A549 (cell line): Measurements from ENCODE around the gene CDK19. TPM values are rescaled to one million over a fixed set of nuclear protein-coding genes. Genes with fewer than 3 reads are reported as not detected.

Experiments
- ATAC-seq, 2 experiments: fragments of 200-7000 bp in 1 of 2; fragments of >200 bp in 1 of 2; cut with Nextera tagmentation in 1 of 2; cut with Tn5 transposase in 1 of 2; 3 replicates each; pipeline versions ENCODE4 v1.8.0 to v1.9.1; 2018 to 2020; ENCODE audit warnings: mild to moderate bottlenecking in 1 of 2, moderate library complexity in 1 of 2
- CTCF ChIA-PET: fragments of 300-600 bp; sonication (Branson Sonifier 250); formaldehyde crosslinking; extraction: SDS; loops from one replicate; lab custom pipeline; 2021; ENCODE audit warnings: antibody characterized with exemption, inconsistent platforms; lab: Yijun Ruan, JAX
- POLR2A ChIA-PET: fragments of 350-600 bp; formaldehyde crosslinking; extraction: SDS; loops from one replicate; lab custom pipeline; 2021; ENCODE audit warnings: antibody characterized with exemption, inconsistent platforms; lab: Yijun Ruan, JAX
- DNase-seq, 2 experiments: peaks; one replicate each; pipeline versions ENCODE4 v3.0.0 to v3.0.0-alpha.2; 2011 to 2016; ENCODE audit warnings: low read depth in 1 of 2, low spot score in 1 of 2
- FAIRE-seq: peaks from 2 replicates; lab custom pipeline; 2011; peaks lifted over from hg19 to GRCh38; lab: Jason Lieb, UNC
- H3K27ac ChIP-seq, 2 experiments: fragments of >200 bp; sonication (Bioruptor Twin); formaldehyde crosslinking; 3 replicates each; pipeline ENCODE4 v1.5.1; 2016 to 2017
- H3K4me1 ChIP-seq: fragments of >200 bp; sonication (Bioruptor Twin); formaldehyde crosslinking; 3 replicates; pipeline ENCODE4 v1.6.1; 2016
- H3K4me2 ChIP-seq: fragments of >200 bp; sonication (Bioruptor Twin); formaldehyde crosslinking; 3 replicates; pipeline ENCODE4 v1.6.1; 2016
- H3K4me3 ChIP-seq: fragments of >200 bp; sonication (Bioruptor Twin); formaldehyde crosslinking; 3 replicates; pipeline ENCODE4 v1.5.1; 2016
- H3K9me3 ChIP-seq: fragments of >200 bp; sonication (Bioruptor Twin); formaldehyde crosslinking; 3 replicates; pipeline ENCODE4 v1.6.1; 2016
- CHD2 ChIP-seq: fragments of 150-350 bp; IDR thresholded peaks from 2 replicates; pipeline ENCODE4 v1.6.1; 2014; ENCODE audit warnings: low read length; ENCODE audit not compliant: partially characterized antibody
- CHD4 ChIP-seq: fragments of 200-600 bp; sonication (generic); IDR thresholded peaks from 2 replicates; pipeline ENCODE4 v1.6.1; 2016; ENCODE audit warnings: antibody characterized with exemption, mild to moderate bottlenecking, borderline replicate concordance
- ELK1 ChIP-seq: fragments of 150-350 bp; IDR thresholded peaks from 2 replicates; pipeline ENCODE4 v1.6.1; 2014; ENCODE audit warnings: low read depth, mild to moderate bottlenecking, low read length
- EP300 ChIP-seq, 2 experiments: fragments of >200 bp; sonication (Bioruptor Twin); formaldehyde crosslinking; IDR thresholded peaks; 2 replicates in 1 of 2; 3 replicates in 1 of 2; pipeline ENCODE4 v1.6.1; 2016 to 2017
- ESRRA ChIP-seq: fragments of 150-350 bp; IDR thresholded peaks from 2 replicates; pipeline ENCODE4 v1.6.1; 2014; ENCODE audit warnings: mild to moderate bottlenecking, low read length, borderline replicate concordance
- HOXB5 ChIP-seq: fragments of 250-450 bp; sonication (Bioruptor Pico); IDR thresholded peaks from 2 replicates; pipeline ENCODE4 v1.5.0; 2020; ENCODE audit warnings: mild to moderate bottlenecking, moderate library complexity
- JUN ChIP-seq, 2 experiments: fragments of >200 bp; sonication (Bioruptor Twin); formaldehyde crosslinking; IDR thresholded peaks; 2 replicates in 1 of 2; 3 replicates in 1 of 2; pipeline ENCODE4 v1.6.1; 2016 to 2017
- JUNB ChIP-seq: fragments of >200 bp; sonication (Bioruptor Twin); formaldehyde crosslinking; IDR thresholded peaks from 2 replicates; pipeline ENCODE4 v1.6.1; 2016
- KDM1A ChIP-seq: fragments of 200-600 bp; sonication (generic); IDR thresholded peaks from 2 replicates; pipeline ENCODE4 v1.6.1; 2016; ENCODE audit warnings: low read depth, mild to moderate bottlenecking
- MAZ ChIP-seq: fragments of 150-350 bp; IDR thresholded peaks from 2 replicates; pipeline ENCODE4 v1.6.1; 2014; ENCODE audit warnings: antibody characterized with exemption, low read depth, low read length, borderline replicate concordance
- NPAS2 ChIP-seq: fragments of 250-450 bp; sonication (Bioruptor Pico); IDR thresholded peaks from 2 replicates; pipeline ENCODE4 v1.8.0; 2022; ENCODE audit warnings: mild to moderate bottlenecking, moderate library complexity, borderline replicate concordance
- NR3C1 ChIP-seq: fragments of >200 bp; sonication (Bioruptor Twin); formaldehyde crosslinking; IDR thresholded peaks from 3 replicates; pipeline ENCODE4 v1.6.1; 2017
- RCOR1 ChIP-seq: fragments of 150-350 bp; IDR thresholded peaks from 2 replicates; pipeline ENCODE4 v1.6.1; 2014; ENCODE audit warnings: antibody characterized with exemption, low read length, low read depth
- RNF2 ChIP-seq: fragments of 200-600 bp; sonication (generic); IDR thresholded peaks from 2 replicates; pipeline ENCODE4 v1.6.1; 2016; ENCODE audit warnings: low read depth, mild to moderate bottlenecking, antibody characterized with exemption, moderate library complexity, borderline replicate concordance
- SMC3 ChIP-seq: fragments of >200 bp; sonication (Bioruptor Twin); formaldehyde crosslinking; IDR thresholded peaks from 3 replicates; pipeline ENCODE4 v1.6.1; 2018; ENCODE audit warnings: inconsistent platforms
- ZFP36 ChIP-seq: fragments of 450-650 bp; IDR thresholded peaks from 2 replicates; pipeline ENCODE4 v1.6.1; 2014; ENCODE audit warnings: borderline replicate concordance; ENCODE audit not compliant: partially characterized antibody
- ZNF302 ChIP-seq: fragments of 250-450 bp; sonication (Bioruptor Pico); IDR thresholded peaks from 2 replicates; pipeline ENCODE4 v1.9.0; 2021; ENCODE audit warnings: inconsistent platforms, mild to moderate bottlenecking, moderate library complexity
- WGBS: methylation state at CpG from one replicate; pipeline ENCODE4 v1.1.6; 2017; ENCODE audit errors: missing lambda C conversion rate; 5-methylcytosine and 5-hydroxymethylcytosine counted together
- polyA plus RNA-seq, 4 experiments: library from polyadenylated mRNA; depleted of rRNA in 3 of 4; stranded (reverse); fragments of >200 nt; fragmentation: RNase III in 1 of 4; extraction: RNeasy Plus Mini Kit Qiagen cat#74134 plus additional on column Dnase treatment in 1 of 4; gene quantifications; 2 replicates in 3 of 4; 3 replicates in 1 of 4; pipeline ENCODE4 v1.2.3, GENCODE V29; 2011 to 2017
- TF ChIP-seq, protein P1 (sequence below): fragments of >200 bp; sonication (Bioruptor Twin); formaldehyde crosslinking; IDR thresholded peaks from 2 replicates; pipeline ENCODE4 v1.6.1; 2016
- TF ChIP-seq, protein P2 (sequence below): fragments of 250-450 bp; sonication (Bioruptor Pico); IDR thresholded peaks from 2 replicates; pipeline ENCODE4 v1.5.0; 2020; ENCODE audit warnings: low read depth, mild to moderate bottlenecking, moderate library complexity

Gene CDK19
- polyA plus RNA-seq, 2 of the 4 experiments (the other 2 are of a cell fraction), result 7.1 to 18.6 TPM

- no peak for TF ChIP-seq RNF2
Measured at GRCh38 chr6:110646419-110646698, 168.9 kb downstream of the CDK19 start (continued).

DNA sequence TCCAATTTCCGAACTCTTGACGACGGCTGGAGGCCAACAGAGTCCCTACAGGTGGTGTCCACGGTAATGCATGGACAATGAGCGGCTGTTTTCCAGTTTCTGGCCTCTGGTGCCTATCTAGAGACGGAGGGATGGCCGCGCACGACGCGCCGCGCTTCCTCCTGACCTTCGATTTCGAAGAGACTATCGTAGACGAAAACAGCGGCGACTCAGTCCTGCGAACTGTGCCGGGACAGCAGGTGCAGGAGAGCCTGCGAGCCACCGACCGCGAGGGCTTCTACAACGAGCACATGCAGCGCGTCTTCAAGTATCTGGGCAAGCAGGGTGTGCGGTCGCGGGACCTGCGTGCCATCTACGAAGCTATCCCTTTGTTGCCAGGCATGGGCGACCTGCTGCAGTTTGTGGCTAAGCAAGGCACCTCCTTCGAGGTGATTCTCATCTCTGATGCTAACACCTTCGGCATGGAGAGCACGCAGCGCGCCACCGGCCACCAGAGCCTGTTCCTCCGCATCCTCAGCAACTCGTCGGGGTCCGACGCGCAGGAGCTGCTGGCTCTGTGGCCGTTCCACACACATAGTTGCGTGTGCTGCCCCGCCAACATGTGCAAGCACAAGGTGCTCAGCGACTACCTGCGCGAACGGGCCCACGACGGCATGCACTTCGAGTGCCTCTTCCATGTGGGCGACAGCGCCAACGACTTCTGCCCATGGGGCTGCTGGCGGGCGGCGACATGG lies 169.4 kb downstream of the CDK19 start:
- no peak overlapping the region for H3K27ac ChIP-seq
- ChIA-PET CTCF (no interaction called here), POLR2A (no interaction called here)
- 0 out of 3 replicates have a peak, but pooled peaks cover 3% of the 10 kb centered on the region for H3K4me1 ChIP-seq
- no peak overlapping the region for H3K4me2 ChIP-seq
- no peak for TF ChIP-seq ELK1
- TF ChIP-seq NPAS2 (CRISPR knock-in tag), result no peak
- TF ChIP-seq ESRRA, result no peak
- no peak for TF ChIP-seq NR3C1
- TF ChIP-seq CHD2, result no peak
- DNase-seq (no peak), ATAC-seq (no peak), FAIRE-seq (no peak)
- H3K9me3 ChIP-seq, result no peaks in the 10 kb centered on the region
- no peak overlapping the region for H3K4me3 ChIP-seq
- 92% methylated on average over 46 of the region's 62 CpGs for WGBS

- POLR2A ChIA-PET, result no interaction called here
- WGBS, result 74% methylated on average over 2 of the region's 2 CpGs
- DNase-seq, result no peak
- 0 out of 3 replicates have a peak, but pooled peaks cover 3% of the 10 kb centered on the region for H3K4me1 ChIP-seq
- FAIRE-seq, result no peak
- CTCF ChIA-PET, result interaction anchor here (1.0 kb wide), 1 partner anchor 39 kb away, joined by 3 read pairs; no protein-coding TSS in a partner anchor
- no peak overlapping the region for H3K4me3 ChIP-seq
- H3K9me3 ChIP-seq, result no peaks in the 10 kb centered on the region
- no peak overlapping the region for H3K4me2 ChIP-seq
- no peak for ATAC-seq
- no peak overlapping the region for H3K27ac ChIP-seq
- TF ChIP-seq, protein P1, sequence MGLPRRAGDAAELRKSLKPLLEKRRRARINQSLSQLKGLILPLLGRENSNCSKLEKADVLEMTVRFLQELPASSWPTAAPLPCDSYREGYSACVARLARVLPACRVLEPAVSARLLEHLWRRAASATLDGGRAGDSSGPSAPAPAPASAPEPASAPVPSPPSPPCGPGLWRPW, result no peak
- TF ChIP-seq RCOR1, result no peak
- TF ChIP-seq CHD4, result no peak
- TF ChIP-seq MAZ, result no peak
- TF ChIP-seq ELK1, result no peak
- no peak for TF ChIP-seq HOXB5 (CRISPR knock-in tag)
- TF ChIP-seq KDM1A, result no peak
- no peak for TF ChIP-seq JUN (IDR thresholded peaks at IDR 0.05)
- TF ChIP-seq ESRRA, result no peak
- no peak for TF ChIP-seq SMC3
- TF ChIP-seq, all 56 proteins: peak for 0
Measured at GRCh38 chr6:110643175-110643574, 172.1 kb downstream of the CDK19 start.

DNA sequence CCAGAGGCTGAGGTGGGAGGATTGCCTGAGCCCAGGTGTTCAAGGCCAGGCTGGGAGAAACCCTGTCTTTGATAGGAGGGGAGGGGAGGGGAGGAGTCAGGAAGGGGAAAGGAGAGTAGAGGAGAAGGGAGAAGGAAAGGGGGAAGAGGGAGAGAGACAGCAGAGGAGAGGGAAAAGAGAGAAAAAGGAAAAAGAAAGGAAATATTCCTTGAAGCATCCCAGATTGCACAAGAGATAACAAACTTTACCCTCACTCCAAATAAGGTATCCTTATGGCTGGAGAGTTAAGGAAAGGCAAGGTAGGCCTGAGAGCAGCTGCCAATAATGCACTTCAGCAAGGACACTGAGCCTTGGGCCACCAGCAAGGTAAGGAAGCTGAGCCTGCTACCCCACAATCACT lies 172.6 kb downstream of the CDK19 start:
- FAIRE-seq (no peak), ATAC-seq (no peak), DNase-seq (no peak)
- POLR2A ChIA-PET, result no interaction called here
- Histone ChIP-seq H3K4me2 (no peak overlapping the region), H3K4me1 (0 out of 3 replicates have a peak, but pooled peaks cover 3% of the 10 kb centered on the region), H3K9me3 (no peaks in the 10 kb centered on the region), H3K27ac (no peak overlapping the region), H3K4me3 (no peak overlapping the region)
- TF ChIP-seq RNF2 (no peak), ZFP36 (no peak), EP300 (IDR thresholded peaks at IDR 0.05) (no peak), JUNB (no peak), ZNF302 (CRISPR knock-in tag) (no peak)
- TF ChIP-seq, protein P2, sequence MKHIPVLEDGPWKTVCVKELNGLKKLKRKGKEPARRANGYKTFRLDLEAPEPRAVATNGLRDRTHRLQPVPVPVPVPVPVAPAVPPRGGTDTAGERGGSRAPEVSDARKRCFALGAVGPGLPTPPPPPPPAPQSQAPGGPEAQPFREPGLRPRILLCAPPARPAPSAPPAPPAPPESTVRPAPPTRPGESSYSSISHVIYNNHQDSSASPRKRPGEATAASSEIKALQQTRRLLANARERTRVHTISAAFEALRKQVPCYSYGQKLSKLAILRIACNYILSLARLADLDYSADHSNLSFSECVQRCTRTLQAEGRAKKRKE (CRISPR knock-in tag), result no peak
- CTCF ChIA-PET, result interaction anchor here (1.0 kb wide), 1 partner anchor 39 kb away, joined by 3 read pairs; no protein-coding TSS in a partner anchor
